Ovary (tissue), 9 donors: ENCODE data around the gene BCL2L15. TPM values are rescaled to one million over a fixed set of nuclear protein-coding genes. Genes with fewer than 3 reads are reported as not detected.

Experiments
- DNase-seq, 5 donors: peaks; one replicate each; pipeline ENCODE4 v3.0.0-alpha.2; 2019 to 2020
- H3K27ac ChIP-seq, 2 donors: fragments of 200-600 bp; one replicate each; pipeline versions ENCODE4 v1.5.1 to v1.8.0; 2019 to 2022
- H3K27me3 ChIP-seq: fragments of 200-600 bp; one replicate; pipeline ENCODE4 v1.8.0; 2022
- H3K36me3 ChIP-seq: fragments of 200-600 bp; sonication (generic); one replicate; pipeline ENCODE4 v1.5.1; 2019
- H3K4me1 ChIP-seq: one replicate; pipeline ENCODE4 v1.8.1; 2013; ENCODE audit warnings: mild to moderate bottlenecking, moderate library complexity; ENCODE audit not compliant: insufficient read depth
- H3K4me3 ChIP-seq: fragments of 200-600 bp; sonication (generic); one replicate; pipeline ENCODE4 v1.5.1; 2017
- H3K9me3 ChIP-seq, 2 donors: fragments of 200-600 bp in 1 of 2; sonication (generic) in 1 of 2; one replicate each; pipeline versions ENCODE4 v1.5.1 to v1.8.1; 2013 to 2019; ENCODE audit warnings: mild to moderate bottlenecking in 1 of 2, moderate library complexity in 1 of 2
- EP300 ChIP-seq: sonication (generic); formaldehyde crosslinking; IDR thresholded peaks from one replicate; pipeline ENCODE4 v1.6.1; 2017; ENCODE audit warnings: antibody characterized with exemption
- POLR2A ChIP-seq: fragments of 450-650 bp; IDR thresholded peaks from one replicate; pipeline ENCODE4 v1.6.1; 2017; ENCODE audit warnings: antibody characterized with exemption, mild to moderate bottlenecking, moderate library complexity
- WGBS, 3 donors: extraction: QIAGEN DNeasy Blood & Tissue Kit in 1 of 3; methylation state at CpG; one replicate each; pipeline versions ENCODE4 v1.1.5 to v1.1.7; 2013 to 2017; 5-methylcytosine and 5-hydroxymethylcytosine counted together
- intact Hi-C, 4 donors: fragments of 100-400 bp; cut with DNase I; formaldehyde crosslinking; loops; one replicate each; pipeline versions ENCODE4 v1.11.0 to v1.15.1; 2022 to 2023
- polyA plus RNA-seq, 2 donors: library from polyadenylated mRNA; stranded (reverse); fragments of 200-250 nt in 1 of 2; fragments of 350-450 nt in 1 of 2; fragmentation: Illumina TruSeq in 1 of 2; extraction: RNeasy Lipid Tissue Mini Kit (QIAGEN cat#74804) in 1 of 2; gene quantifications; one replicate each; pipeline ENCODE4 v1.2.3, GENCODE V29; 2013 to 2014
- total RNA-seq, 7 donors: library from RNA; depleted of rRNA in 2 of 7; stranded (reverse); fragments of >200 nt in 2 of 7; fragmentation: NEBNext Ultra II Directional in 3 of 7; extraction: Animal tissue kit (Norgen Biotek cat#: 25700) in 3 of 7; gene quantifications; one replicate each; pipeline versions ENCODE4 v1.1.0 to v1.2.4, GENCODE V29; 2016 to 2023
- TF ChIP-seq, protein P1 (sequence below), 3 donors: fragments of 450-650 bp in 2 of 3; fragments of 200-600 bp in 1 of 3; IDR thresholded peaks; one replicate each; pipeline versions ENCODE4 v1.5.1 to v1.8.0; 2016 to 2022; ENCODE audit warnings: antibody characterized with exemption in 3 of 3, mild to moderate bottlenecking in 1 of 3
- donor health status: DM: no; HTN: no; CAD: no; lungs with moderate emphysema.
- donor health status: DM: no; HTN: no; CAD: no.
- donor health status: Bipolar disorder and iron deficiency.
- donor health status: DM: yes; HTN: yes; CAD: no.
- donor health status: DM: no; HTN: no; CAD: no.
- donor health status: DM: yes; HTN: yes; CAD: no.

BCL2L15 gene
- total and polyA plus RNA-seq, 9 donors: 0.18 to 6.7 (median 0.68) TPM

DNA sequence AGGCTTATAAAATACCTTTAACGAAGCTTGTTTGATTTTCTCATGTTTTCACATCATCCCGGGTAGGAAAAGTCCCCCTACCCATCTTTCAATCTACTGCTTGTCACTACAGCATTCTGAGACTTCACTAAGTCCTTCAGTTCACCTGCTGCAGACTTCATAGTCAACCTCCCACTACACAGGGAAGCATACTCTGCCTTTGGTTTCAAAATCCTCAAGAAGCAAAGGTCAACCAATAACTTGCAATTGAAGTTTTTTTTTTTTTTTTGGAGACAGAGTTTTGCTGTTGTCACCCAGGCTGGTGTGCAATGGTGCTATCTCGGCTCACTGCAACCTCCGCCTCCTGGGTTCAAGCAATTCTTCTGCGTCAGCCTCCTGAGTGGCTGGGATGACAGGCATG, 11.2 kb downstream of the BCL2L15 start:
- Histone ChIP-seq H3K9me3 (no peaks in the 10 kb centered on the region), H3K27ac (no peak overlapping the region), H3K4me3 (no peak overlapping the region), H3K36me3 (no peaks in the 10 kb centered on the region), H3K27me3 (no peaks in the 10 kb centered on the region), H3K4me1 (no peaks in the 10 kb centered on the region)
- TF ChIP-seq POLR2A: no peak
- TF ChIP-seq EP300: no peak
- TF ChIP-seq, protein P1, sequence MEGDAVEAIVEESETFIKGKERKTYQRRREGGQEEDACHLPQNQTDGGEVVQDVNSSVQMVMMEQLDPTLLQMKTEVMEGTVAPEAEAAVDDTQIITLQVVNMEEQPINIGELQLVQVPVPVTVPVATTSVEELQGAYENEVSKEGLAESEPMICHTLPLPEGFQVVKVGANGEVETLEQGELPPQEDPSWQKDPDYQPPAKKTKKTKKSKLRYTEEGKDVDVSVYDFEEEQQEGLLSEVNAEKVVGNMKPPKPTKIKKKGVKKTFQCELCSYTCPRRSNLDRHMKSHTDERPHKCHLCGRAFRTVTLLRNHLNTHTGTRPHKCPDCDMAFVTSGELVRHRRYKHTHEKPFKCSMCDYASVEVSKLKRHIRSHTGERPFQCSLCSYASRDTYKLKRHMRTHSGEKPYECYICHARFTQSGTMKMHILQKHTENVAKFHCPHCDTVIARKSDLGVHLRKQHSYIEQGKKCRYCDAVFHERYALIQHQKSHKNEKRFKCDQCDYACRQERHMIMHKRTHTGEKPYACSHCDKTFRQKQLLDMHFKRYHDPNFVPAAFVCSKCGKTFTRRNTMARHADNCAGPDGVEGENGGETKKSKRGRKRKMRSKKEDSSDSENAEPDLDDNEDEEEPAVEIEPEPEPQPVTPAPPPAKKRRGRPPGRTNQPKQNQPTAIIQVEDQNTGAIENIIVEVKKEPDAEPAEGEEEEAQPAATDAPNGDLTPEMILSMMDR (IDR thresholded peaks at IDR 0.05): no peak
- intact Hi-C loops: no loop called here
- no peak for DNase-seq
- WGBS, 3 donors: 86 to 95% (median 87%) methylated on average over 5 of the region's 5 CpGs

DNA sequence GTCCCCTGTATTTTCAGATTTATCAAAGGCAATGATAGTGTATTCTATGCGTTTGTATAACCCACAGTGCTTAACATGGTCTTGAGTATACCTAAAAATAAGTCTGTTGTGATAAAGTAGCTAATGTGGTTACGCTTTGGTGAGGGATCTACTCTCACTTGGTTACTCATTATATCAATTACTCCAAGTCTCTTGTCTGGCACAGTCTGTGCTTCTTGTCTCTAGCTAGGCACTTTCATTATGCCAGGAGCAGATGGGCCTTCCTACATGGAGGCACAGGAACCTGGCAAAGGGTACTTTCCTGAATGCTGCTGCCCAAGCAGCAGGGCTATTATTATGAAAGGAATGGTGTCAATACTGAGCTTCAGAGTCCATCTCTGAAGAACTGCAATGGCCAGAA, 11.7 kb downstream of the BCL2L15 start:
- intact Hi-C loops: no loop called here
- H3K27me3 ChIP-seq: no peaks in the 10 kb centered on the region
- H3K36me3 ChIP-seq: no peaks in the 10 kb centered on the region
- no peak overlapping the region for H3K27ac ChIP-seq
- whole genome bisulfite sequencing, 3 donors: 90 to 94% (median 94%) methylated on average over 2 of the region's 2 CpGs
- TF ChIP-seq EP300 (no peak), POLR2A (no peak)
- TF ChIP-seq, protein P1 (IDR thresholded peaks at IDR 0.05): no peak
- DNase-seq: no peak
- H3K9me3 ChIP-seq: no peaks in the 10 kb centered on the region
- H3K4me3 ChIP-seq: no peak overlapping the region
- no peaks in the 10 kb centered on the region for H3K4me1 ChIP-seq

GRCh38 chr1:113874012-113874879, 13.1 kb downstream of the BCL2L15 start:
- no peak for DNase-seq
- H3K9me3 ChIP-seq: no peaks in the 10 kb centered on the region
- no peak overlapping the region for H3K27ac ChIP-seq
- H3K36me3 ChIP-seq: no peaks in the 10 kb centered on the region
- no peaks in the 10 kb centered on the region for H3K27me3 ChIP-seq
- no peaks in the 10 kb centered on the region for H3K4me1 ChIP-seq
- no peak overlapping the region for H3K4me3 ChIP-seq
- 56 to 75% (median 62%) methylated on average over 1 of the region's 1 CpG for WGBS, 3 donors
- TF ChIP-seq, protein P1 (IDR thresholded peaks at IDR 0.05): no peak
- TF ChIP-seq POLR2A: no peak
- intact Hi-C loops: no loop called here

- Histone ChIP-seq H3K9me3 (no peaks in the 10 kb centered on the region), H3K4me3 (no peak overlapping the region), H3K27me3 (no peaks in the 10 kb centered on the region), H3K27ac (no peak overlapping the region), H3K36me3 (no peaks in the 10 kb centered on the region), H3K4me1 (no peaks in the 10 kb centered on the region)
- DNase-seq: no peak
- intact Hi-C loops: no loop called here
- TF ChIP-seq EP300 (no peak), POLR2A (no peak)
- TF ChIP-seq, protein P1 (IDR thresholded peaks at IDR 0.05): no peak
These were observed 15.0 kb downstream of the BCL2L15 start for GRCh38 chr1:113872219-113872935.
